SK-N-SH (cell line): ENCODE results near the gene KBTBD2. TPM values are rescaled to one million over a fixed set of nuclear protein-coding genes. Genes with fewer than 3 reads are reported as not detected.

Source experiments
- CTCF ChIA-PET: fragments of 300-600, 350-600 bp; formaldehyde crosslinking; extraction: SDS; loops from one replicate; lab custom pipeline; 2021; lab: Yijun Ruan, JAX
- POLR2A ChIA-PET: fragments of 350-600 bp; sonication (Branson Sonifier 250); formaldehyde crosslinking; extraction: SDS; loops from one replicate; lab custom pipeline; 2020; ENCODE audit warnings: antibody characterized with exemption, inconsistent platforms; lab: Yijun Ruan, JAX
- DNase-seq: peaks from one replicate; pipeline ENCODE4 v3.0.0; 2012
- H2AFZ ChIP-seq: fragments of 200-600 bp; sonication (generic); 2 replicates; pipeline ENCODE4 v1.8.1; 2016; ENCODE audit warnings: antibody characterized with exemption, mild to moderate bottlenecking, low read depth
- H3F3A ChIP-seq: fragments of 200-600 bp; sonication (generic); replicated peaks from 2 replicates; pipeline ENCODE3; 2016; ENCODE audit warnings: antibody characterized with exemption, mild to moderate bottlenecking; ENCODE audit not compliant: insufficient read depth
- H3K27ac ChIP-seq, 2 experiments: fragments of 200-500 bp in 1 of 2; fragments of 200-600 bp in 1 of 2; sonication (Bioruptor generic) in 1 of 2; sonication (generic), shearing (Covaris generic) in 1 of 2; 2 replicates each; pipeline versions ENCODE4 v1.5.1 to v1.6.1; 2014 to 2016; ENCODE audit warnings: low read depth in 2 of 2, inconsistent platforms in 1 of 2, low read length in 1 of 2, mild to moderate bottlenecking in 1 of 2, mixed read lengths in 1 of 2
- H3K27me3 ChIP-seq: fragments of 200-600 bp; sonication (generic), shearing (Covaris generic); 2 replicates; pipeline ENCODE4 v1.6.1; 2016; ENCODE audit warnings: mixed run types; ENCODE audit not compliant: insufficient read depth
- H3K36me3 ChIP-seq, 2 experiments: fragments of 200-500 bp in 1 of 2; fragments of 200-600 bp in 1 of 2; sonication (Bioruptor generic) in 1 of 2; sonication (generic) in 1 of 2; replicated peaks in 1 of 2; 2 replicates each; pipeline versions ENCODE3 to v1.5.1; 2014 to 2016; ENCODE audit warnings: low read length in 1 of 2, mild to moderate bottlenecking in 1 of 2; ENCODE audit not compliant: insufficient read depth in 2 of 2, control insufficient read depth in 1 of 2
- H3K4me1 ChIP-seq, 2 experiments: fragments of 200-500 bp in 1 of 2; fragments of 200-600 bp in 1 of 2; sonication (Bioruptor generic) in 1 of 2; sonication (generic), shearing (Covaris generic) in 1 of 2; 2 replicates each; pipeline versions ENCODE4 v1.5.1 to v1.6.1; 2014 to 2016; ENCODE audit warnings: low read depth in 1 of 2, low read length in 1 of 2, mixed run types in 1 of 2; ENCODE audit not compliant: insufficient read depth in 2 of 2, control insufficient read depth in 1 of 2
- H3K4me2 ChIP-seq: fragments of 200-600 bp; sonication (generic), shearing (Covaris generic); 2 replicates; pipeline ENCODE4 v1.6.1; 2017; ENCODE audit warnings: mixed run types
- H3K4me3 ChIP-seq, 2 experiments: fragments of 200-500 bp in 1 of 2; fragments of 200-600 bp in 1 of 2; sonication (Bioruptor generic) in 1 of 2; sonication (generic), shearing (Covaris generic) in 1 of 2; 2 replicates each; pipeline versions ENCODE4 v1.5.1 to v1.8.1; 2014 to 2016; ENCODE audit warnings: low read depth in 2 of 2, inconsistent platforms in 1 of 2, low read length in 1 of 2, mild to moderate bottlenecking in 1 of 2, mixed read lengths in 1 of 2, moderate library complexity in 1 of 2
- H3K79me2 ChIP-seq: fragments of 200-600 bp; sonication (generic); 2 replicates; pipeline ENCODE4 v1.8.1; 2017; ENCODE audit warnings: mild to moderate bottlenecking; ENCODE audit not compliant: insufficient read depth
- H3K9ac ChIP-seq: fragments of 200-600 bp; sonication (generic); 2 replicates; pipeline ENCODE4 v1.6.1; 2017; ENCODE audit warnings: mixed run types
- H3K9me2 ChIP-seq: fragments of 200-600 bp; sonication (generic); 2 replicates; pipeline ENCODE4 v1.6.1; 2017; ENCODE audit warnings: mixed run types
- H3K9me3 ChIP-seq: fragments of 200-600 bp; sonication (generic); 2 replicates; pipeline ENCODE4 v1.6.1; 2017; ENCODE audit warnings: mixed run types, mild to moderate bottlenecking, moderate library complexity
- H4K20me1 ChIP-seq: fragments of 200-600 bp; sonication (generic); 2 replicates; pipeline ENCODE4 v1.6.1; 2017; ENCODE audit warnings: mild to moderate bottlenecking, mixed run types; ENCODE audit not compliant: insufficient read depth
- CTCF ChIP-seq: fragments of 200-600 bp; sonication (generic); IDR thresholded peaks from 2 replicates; pipeline ENCODE4 v1.6.1; 2017; ENCODE audit warnings: antibody characterized with exemption, mild to moderate bottlenecking, moderate library complexity
- EP300 ChIP-seq, 2 experiments: IDR thresholded peaks; 2 replicates each; pipeline versions ENCODE4 v1.4.0 to v1.6.1; 2012; ENCODE audit warnings: borderline replicate concordance in 1 of 2, low read depth in 1 of 2, low read length in 1 of 2
- EZH2phosphoT487 ChIP-seq: fragments of 200-600 bp; sonication (generic); IDR thresholded peaks from 2 replicates; pipeline ENCODE4 v1.6.1; 2017; ENCODE audit warnings: low read depth, mixed run types, mild to moderate bottlenecking, antibody characterized with exemption, moderate library complexity, borderline replicate concordance
- FOSL2 ChIP-seq: IDR thresholded peaks from 2 replicates; pipeline ENCODE4 v1.4.0; 2012; ENCODE audit warnings: low read depth, mild to moderate bottlenecking, moderate library complexity, borderline replicate concordance
- FOXJ3 ChIP-seq: sonication (generic); formaldehyde crosslinking; IDR thresholded peaks from 2 replicates; pipeline ENCODE4 v1.5.1; 2020; ENCODE audit warnings: mild to moderate bottlenecking, missing genetic modification reagents
- FOXM1 ChIP-seq: IDR thresholded peaks from 2 replicates; pipeline ENCODE4 v1.4.0; 2012; ENCODE audit warnings: low read depth, mild to moderate bottlenecking
- GATA2 ChIP-seq: sonication (generic); formaldehyde crosslinking; IDR thresholded peaks from 2 replicates; pipeline ENCODE4 v1.5.0; 2020; ENCODE audit warnings: mild to moderate bottlenecking, missing genetic modification reagents
- POLR2AphosphoS5 ChIP-seq: IDR thresholded peaks from 2 replicates; pipeline ENCODE4 v1.6.1; 2012; ENCODE audit warnings: low read depth, low read length
- RAD21 ChIP-seq: IDR thresholded peaks from 2 replicates; pipeline ENCODE4 v1.6.1; 2012; ENCODE audit warnings: mild to moderate bottlenecking, low read length
- REST ChIP-seq: IDR thresholded peaks from 2 replicates; pipeline ENCODE4 v1.6.1; 2012; ENCODE audit warnings: mild to moderate bottlenecking, low read depth, low read length, moderate library complexity
- RFX5 ChIP-seq: IDR thresholded peaks from 2 replicates; pipeline ENCODE4 v1.6.1; 2012; ENCODE audit warnings: mild to moderate bottlenecking, improper control_type of control experiment, low read length
- TAF1 ChIP-seq: IDR thresholded peaks from 2 replicates; pipeline ENCODE4 v1.6.1; 2012; ENCODE audit warnings: low read depth, mild to moderate bottlenecking, low read length, moderate library complexity, borderline replicate concordance
- TCF12 ChIP-seq: IDR thresholded peaks from 2 replicates; pipeline ENCODE4 v1.4.0; 2012
- TEAD4 ChIP-seq: IDR thresholded peaks from 2 replicates; pipeline ENCODE4 v1.4.0; 2012; ENCODE audit warnings: mild to moderate bottlenecking, borderline replicate concordance; ENCODE audit not compliant: insufficient read depth
- ZBTB33 ChIP-seq: IDR thresholded peaks from 2 replicates; pipeline ENCODE4 v1.4.0; 2012; ENCODE audit warnings: low read depth, borderline replicate concordance
- WGBS: methylation state at CpG from one replicate; pipeline ENCODE4 v1.1.6; 2017; ENCODE audit warnings: low lambda C conversion rate; 5-methylcytosine and 5-hydroxymethylcytosine counted together
- polyA plus RNA-seq, 3 experiments: library from polyadenylated mRNA; depleted of rRNA; stranded (reverse); fragments of >200 nt; gene quantifications; 2 replicates each; pipeline ENCODE4 v1.2.3, GENCODE V29; 2012
- TF ChIP-seq, protein P1 (sequence below): IDR thresholded peaks from 2 replicates; pipeline ENCODE4 v1.4.0; 2012; ENCODE audit warnings: low read depth

KBTBD2 gene
- polyA plus RNA-seq, 1 of the 3 experiments (the other 2 are of a cell fraction), result 23.6 TPM

DNA sequence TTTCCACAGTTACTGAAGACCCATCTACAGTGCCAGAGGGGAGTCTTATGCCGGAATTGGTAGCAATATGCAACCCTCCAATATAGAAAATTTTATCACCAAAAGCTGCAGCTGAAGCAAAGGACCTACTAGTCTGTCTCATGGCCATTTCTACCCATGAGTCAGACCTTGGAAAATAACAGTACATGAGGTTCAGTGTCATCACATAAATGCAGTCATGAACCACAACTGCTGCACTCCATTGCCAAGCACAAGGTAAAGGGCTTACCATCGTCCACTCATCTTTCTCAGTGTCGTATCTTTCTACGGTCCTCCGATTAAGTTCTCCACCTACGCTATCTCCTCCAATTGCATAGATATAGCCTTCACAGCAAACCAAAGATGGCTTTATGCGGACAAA, 21.8 kb downstream of the KBTBD2 start:
- Histone ChIP-seq H3K36me3 (peaks cover 66 to 80% of the 10 kb centered on the region in 2 experiments), H3K9me3 (no peaks in the 10 kb centered on the region), H3K4me1 (no peaks in the 10 kb centered on the region), H3K27ac (no peak overlapping the region), H4K20me1 (peaks cover 6% of the 10 kb centered on the region; the same call in 1 of the 2 replicates), H2AFZ (no peak overlapping the region), H3K4me3 (no peak overlapping the region), H3K9ac (no peak overlapping the region), H3F3A (peaks cover 8% of the 10 kb centered on the region), H3K9me2 (no peaks in the 10 kb centered on the region), H3K27me3 (no peaks in the 10 kb centered on the region), H3K79me2 (peaks cover 61% of the 10 kb centered on the region), H3K4me2 (no peak overlapping the region)
- POLR2A ChIA-PET, result no interaction called here
- 95% methylated on average over 7 of the region's 7 CpGs for WGBS
- DNase-seq, result no peak
- CTCF ChIA-PET, result interaction anchor here (4.4 kb wide), 1 partner anchor 23 kb away, joined by 24 read pairs; no protein-coding TSS in a partner anchor
- TF ChIP-seq, protein P1, sequence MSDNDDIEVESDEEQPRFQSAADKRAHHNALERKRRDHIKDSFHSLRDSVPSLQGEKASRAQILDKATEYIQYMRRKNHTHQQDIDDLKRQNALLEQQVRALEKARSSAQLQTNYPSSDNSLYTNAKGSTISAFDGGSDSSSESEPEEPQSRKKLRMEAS, result no peak
- TF ChIP-seq REST, result no peak
- TF ChIP-seq FOSL2, result no peak
- no peak for TF ChIP-seq TCF12
- TF ChIP-seq RAD21, result no peak
- no peak for TF ChIP-seq FOXM1
- no peak for TF ChIP-seq EZH2phosphoT487
- no peak for TF ChIP-seq GATA2

DNA sequence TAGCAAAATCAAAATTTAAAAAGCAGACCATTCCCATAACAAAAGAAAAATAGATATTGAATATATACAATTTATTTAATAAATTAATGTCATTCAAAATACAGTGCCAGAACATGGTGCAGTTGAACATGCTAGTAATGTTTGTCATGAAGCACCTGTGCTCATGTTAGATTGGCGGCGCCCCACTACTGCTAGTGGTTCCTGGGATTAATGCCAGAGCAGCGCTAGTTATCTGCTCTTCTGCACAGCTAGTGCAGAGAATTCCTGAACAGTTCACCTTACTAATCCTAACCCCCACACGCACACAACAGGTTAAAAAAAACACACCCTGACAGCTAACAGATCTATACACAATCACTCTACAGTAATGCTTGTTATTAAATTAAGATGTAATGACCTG, 23.4 kb downstream of the KBTBD2 start:
- no peak overlapping the region for H3K4me3 ChIP-seq
- H3K79me2 ChIP-seq, result peaks cover 46% of the 10 kb centered on the region
- no peak overlapping the region for H2AFZ ChIP-seq
- 95% methylated on average over 4 of the region's 4 CpGs for WGBS
- peaks cover 8% of the 10 kb centered on the region for H3F3A ChIP-seq
- H3K36me3 ChIP-seq, result peaks cover 63 to 68% of the 10 kb centered on the region in 2 experiments
- POLR2A ChIA-PET, result no interaction called here
- CTCF ChIA-PET, result interaction anchor here (0.9 to 4.4 kb wide), 5 partner anchors 8 to 75 kb away, joined by 3 to 34 read pairs (median 3); no protein-coding TSS in a partner anchor
- H3K9ac ChIP-seq, result no peak overlapping the region
- peaks cover 6% of the 10 kb centered on the region; the same call in 1 of the 2 replicates for H4K20me1 ChIP-seq
- H3K4me2 ChIP-seq, result no peak overlapping the region
- no peak overlapping the region for H3K27ac ChIP-seq
- DNase-seq, result no peak
- H3K27me3 ChIP-seq, result no peaks in the 10 kb centered on the region
- no peaks in the 10 kb centered on the region for H3K9me3 ChIP-seq
- H3K4me1 ChIP-seq, result no peaks in the 10 kb centered on the region
- H3K9me2 ChIP-seq, result no peaks in the 10 kb centered on the region
- TF ChIP-seq TEAD4 (no peak), FOSL2 (no peak), RFX5 (no peak), FOXM1 (no peak), FOXJ3 (CRISPR knock-in tag) (no peak), TAF1 (no peak), EZH2phosphoT487 (no peak), ZBTB33 (no peak), POLR2AphosphoS5 (no peak), EP300 (IDR thresholded peaks at IDR 0.05; ENCODE audit: borderline replicate concordance in 1 of 2, low read depth in 1 of 2, low read length in 1 of 2) (no peak), TCF12 (no peak), CTCF (no peak)
